Cerebellar cortex (tissue), 1 donor: ENCODE measurements around the gene IL10.
"Not testable (repeated sequence)": the region's sequence is repeated elsewhere in the genome, so short reads cannot be mapped to it uniquely, and the experiment has no call there.

Experiments used
- DNase-seq: peaks from one replicate; pipeline ENCODE4 v3.0.0-alpha.2; 2015; ENCODE audit warnings: low spot score

The IL10 gene

DNA sequence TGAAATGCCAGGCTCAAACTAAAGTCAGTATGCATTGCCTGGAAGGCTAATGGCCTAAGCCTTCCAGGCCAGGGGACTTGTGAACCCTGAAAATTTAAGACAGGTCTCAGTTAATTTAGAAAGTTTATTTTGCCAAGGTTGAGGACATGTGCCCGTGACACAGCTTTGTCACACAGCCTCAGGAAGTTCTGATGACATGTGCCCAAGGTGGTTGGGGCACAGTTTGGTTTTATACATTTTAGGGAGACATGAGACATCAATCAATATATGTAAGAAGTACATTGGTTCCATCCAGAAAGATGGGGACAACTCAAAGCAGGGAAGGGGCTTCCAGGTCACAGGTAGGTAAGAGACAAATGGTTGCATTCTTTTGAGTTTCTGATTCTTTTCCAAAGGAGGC is 6.5 kb downstream of the IL10 start:
- not testable (repeated sequence) for DNase-seq

GRCh38 chr1:206762741-206763364 is 9.4 kb downstream of the IL10 start:
- DNase-seq: not testable (repeated sequence)

DNA sequence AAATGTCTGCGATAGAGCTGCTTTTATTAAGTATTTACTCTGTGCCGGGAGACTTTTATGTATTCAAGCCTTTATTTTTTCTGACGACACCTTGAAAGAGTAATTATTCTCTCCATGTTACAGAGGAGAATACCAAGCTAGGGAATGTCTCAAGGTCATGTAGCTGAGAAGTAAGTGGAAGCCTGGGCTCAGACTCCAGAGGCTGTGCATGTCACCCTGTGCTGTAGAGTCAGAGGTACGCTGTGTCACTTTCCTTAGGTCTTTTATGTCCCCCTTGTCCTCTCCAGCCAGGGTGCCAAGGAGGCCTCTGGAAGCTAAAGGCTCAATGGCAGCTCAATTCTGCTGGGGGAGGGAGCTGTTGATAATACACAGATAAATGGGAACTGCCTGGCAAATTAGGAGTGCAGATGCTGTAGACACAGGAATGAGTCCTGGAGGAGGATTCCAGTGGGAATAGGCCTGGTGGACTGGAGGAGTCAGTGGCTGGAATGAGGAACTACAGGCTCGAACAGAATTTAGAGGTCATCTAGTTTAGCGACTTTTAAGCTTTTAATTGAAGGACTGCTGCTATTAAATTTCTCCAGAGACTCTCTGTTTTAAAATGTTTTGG is 11.0 kb downstream of the IL10 start:
- DNase-seq: no peak

GRCh38 chr1:206760590-206760989 is 11.7 kb downstream of the IL10 start:
- no peak for DNase-seq

DNA sequence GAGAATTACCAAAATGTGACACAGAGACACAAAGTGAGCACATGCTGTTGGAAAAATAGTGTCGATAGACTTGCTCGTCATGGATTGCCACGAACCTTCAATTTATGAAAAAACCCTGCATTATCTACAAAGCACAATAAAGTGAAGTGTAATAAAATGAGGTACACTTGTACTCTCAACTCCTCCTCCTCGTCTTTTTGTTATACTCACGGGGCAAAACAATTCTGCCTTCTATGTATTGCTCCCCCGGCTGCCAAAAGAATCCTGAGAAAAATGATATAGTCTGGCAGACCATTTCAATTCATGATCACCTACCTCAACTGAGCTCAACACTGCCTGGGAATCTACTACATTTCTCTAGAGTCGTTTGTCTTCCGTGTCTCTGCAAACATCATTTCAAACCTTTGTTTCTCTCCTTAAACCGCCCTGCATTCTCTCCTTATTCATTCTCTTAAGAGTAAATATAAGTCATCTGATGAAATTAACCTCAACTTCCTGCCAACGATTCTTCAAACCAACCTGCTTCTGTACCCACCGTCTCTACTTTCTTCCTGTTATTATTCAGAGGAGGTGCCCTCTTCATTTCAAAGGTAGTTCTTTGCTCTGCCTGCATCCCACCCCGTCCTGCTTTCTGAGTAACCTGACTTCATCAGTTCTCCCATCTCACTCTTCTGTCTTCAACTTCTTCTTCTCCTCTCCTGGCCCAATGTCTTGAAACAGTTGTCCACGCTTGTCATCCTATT is 14.6 kb downstream of the IL10 start:
- DNase-seq: no peak

DNA sequence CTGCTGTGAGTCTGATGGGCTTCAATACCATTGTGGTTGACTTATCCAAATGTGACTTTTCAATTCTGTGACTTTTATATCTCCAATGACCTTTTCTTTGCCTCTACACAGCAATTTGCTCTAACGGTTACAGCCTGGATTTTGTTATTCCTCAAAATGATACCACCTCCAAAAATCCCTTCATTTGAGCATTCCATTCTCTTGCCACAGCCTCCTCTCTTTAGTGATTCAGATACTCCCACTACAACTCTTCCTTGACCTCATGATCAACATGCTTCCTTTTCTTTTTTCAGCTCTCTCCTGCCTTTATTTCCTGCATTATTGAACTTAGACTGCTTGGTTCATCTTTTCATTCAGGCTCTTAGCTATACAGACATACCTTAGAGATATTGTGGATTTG is 18.3 kb downstream of the IL10 start:
- DNase-seq: no peak

- no peak for DNase-seq
Measured at GRCh38 chr1:206753141-206753540, 19.2 kb downstream of the IL10 start.

DNA sequence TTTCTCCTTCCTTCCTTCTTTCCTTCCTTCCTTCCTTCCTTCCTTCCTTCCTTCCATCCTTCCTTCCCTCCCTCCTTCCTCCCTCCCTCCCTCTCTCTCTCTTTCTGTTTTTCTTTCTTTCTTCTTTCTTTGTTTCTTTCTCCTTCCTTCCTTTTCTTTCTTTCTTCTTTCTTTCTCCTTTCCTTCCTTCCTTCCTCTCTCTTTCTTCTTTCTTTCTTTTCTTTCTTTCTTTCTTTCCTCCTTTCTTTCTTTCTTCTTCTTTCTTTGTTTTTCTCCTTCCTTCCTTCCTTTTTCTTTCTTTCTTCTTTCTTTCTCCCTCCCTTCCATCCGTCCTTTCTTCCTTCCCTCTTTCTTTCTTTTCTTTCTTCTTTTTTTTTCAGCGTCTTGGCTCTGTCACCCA is 19.8 kb downstream of the IL10 start:
- no peak for DNase-seq

DNA sequence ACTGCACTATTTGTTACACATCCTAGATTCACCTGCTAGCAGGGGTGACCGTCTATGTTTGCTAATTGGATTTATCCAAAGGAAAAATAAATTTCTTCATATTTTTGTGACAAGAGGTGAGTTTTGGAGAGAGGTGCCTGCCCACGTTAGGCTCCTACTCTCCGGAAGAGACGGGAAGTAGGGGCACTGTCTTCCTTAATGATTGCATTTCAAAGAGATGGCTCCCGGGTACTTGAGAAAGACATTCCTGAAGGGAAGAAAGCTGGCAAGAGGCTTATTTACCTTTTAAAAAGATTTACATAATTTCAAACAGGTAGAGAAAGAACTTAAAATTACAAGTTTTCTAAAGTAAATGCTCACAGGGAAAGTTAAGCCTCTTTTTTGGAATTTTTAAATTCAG is 20.4 kb downstream of the IL10 start:
- no peak for DNase-seq

DNA sequence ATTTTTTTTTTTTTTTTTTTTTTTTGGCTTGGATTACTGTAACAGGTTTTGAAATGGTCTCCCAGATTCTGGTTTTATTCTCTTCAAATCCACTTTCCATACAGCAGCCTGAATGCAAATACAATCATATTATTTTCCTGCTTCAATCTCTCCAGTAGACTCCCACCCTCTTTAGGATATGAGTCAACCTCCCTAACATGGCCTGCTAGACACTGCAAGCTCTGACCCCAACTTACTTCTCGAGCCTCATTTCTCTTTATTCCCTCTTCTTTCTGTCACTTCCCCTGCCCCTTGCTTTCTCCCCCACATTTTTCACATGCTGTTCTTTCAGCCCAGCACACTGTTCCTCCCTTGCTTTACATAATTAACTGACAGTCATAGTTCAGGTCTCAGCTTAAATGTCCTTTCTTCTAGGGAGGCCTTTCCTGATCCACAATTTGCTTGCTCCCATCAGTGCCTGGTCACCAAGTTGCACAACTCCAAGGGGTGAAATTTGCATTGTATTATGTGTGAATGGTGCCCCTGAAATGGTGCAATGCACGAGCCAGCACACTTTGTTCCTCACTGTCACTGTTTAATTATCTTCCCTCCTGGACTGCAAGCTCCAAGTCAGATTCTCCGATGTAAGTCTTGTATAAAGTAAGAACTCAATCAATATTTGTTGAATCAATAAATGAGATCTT is 23.8 kb downstream of the IL10 start:
- no peak for DNase-seq

GRCh38 chr1:206745301-206745700 is 27.0 kb downstream of the IL10 start:
- no peak for DNase-seq

DNA sequence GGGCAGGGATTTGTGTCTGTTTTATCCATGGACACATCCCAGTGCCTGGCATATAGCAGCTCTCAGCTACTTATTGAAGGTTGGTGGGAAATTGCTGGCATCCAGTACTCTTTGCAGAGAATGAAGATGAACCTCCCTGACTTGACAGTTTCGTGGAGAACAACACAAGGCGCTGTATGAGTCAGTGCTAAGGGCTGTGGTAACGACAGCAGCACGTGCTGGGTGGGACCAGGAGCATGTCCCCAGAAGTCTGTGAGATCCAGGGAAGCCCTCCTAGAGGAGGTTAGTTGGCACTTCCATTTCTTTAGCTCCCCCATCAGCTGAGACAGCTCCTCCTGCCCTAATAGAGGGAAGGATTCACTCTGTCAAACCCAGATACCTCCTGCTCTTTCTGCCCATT is 27.6 kb downstream of the IL10 start:
- no peak for DNase-seq

DNA sequence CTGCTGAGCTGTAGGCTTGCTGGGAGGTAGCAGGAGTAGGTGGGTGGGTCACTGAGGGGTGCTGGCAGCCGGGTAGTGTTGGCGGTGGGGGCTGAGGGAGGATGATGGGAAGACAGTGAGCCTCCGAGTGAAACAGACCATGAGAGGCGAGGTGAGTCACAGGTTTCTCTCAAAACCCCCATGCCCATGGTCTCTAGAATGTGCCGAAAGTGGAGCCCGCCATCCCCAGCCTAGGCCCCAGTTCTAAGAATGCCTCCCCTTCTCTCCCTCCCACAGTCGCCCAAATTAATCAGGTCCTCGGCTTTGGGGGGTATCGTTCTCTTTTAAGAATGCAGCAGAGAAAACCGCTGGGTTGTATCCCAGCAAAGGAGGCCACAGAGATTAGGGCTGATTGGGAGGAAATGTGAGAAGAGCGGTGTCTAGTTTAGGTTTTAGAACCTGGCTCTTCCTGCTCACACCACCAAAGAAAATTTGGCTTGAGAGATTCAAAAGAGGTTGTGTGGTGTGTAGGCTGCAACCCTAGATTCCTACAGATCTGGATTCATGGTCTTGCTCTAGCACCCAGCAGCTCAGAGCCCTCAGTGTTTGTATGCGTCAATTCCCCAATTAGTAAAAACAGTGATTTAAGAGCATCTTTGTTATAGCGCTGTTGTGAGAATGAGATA is 29.4 kb downstream of the IL10 start:
- no peak for DNase-seq

GRCh38 chr1:206741142-206741701 is 31.1 kb downstream of the IL10 start:
- DNase-seq: no peak

DNA sequence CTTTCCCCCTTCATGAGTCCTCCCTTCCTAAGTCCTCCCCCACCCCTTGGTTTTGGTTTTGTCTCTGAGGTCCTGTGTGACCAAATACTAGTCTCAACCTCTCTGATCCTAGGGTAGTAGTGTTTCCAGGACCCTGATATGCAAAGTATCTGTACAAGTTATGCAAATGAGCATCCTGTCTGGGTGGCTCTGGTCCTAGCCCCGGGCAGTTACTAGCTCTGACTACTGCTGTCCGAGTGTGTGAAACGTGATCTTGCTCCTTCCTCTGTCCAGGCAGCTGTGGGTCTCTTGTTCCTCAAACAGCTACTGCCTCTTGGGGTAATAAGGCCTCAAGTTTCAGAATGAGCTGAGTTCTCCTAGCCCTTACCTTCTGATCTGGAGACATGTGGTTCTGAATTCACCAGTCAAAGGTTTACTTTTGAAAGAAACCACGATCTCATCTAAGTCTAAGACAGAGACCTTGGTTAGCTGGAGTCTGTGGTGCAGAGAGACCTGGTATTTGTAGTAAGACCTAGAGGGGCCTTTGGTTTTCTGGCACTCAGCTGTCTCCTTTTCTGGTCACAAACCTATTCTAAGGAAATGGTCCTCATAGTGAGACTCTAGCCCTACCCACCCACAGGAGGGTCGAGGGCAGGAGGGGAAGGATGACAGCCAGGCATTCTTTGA is 32.8 kb downstream of the IL10 start:
- DNase-seq: no peak

DNA sequence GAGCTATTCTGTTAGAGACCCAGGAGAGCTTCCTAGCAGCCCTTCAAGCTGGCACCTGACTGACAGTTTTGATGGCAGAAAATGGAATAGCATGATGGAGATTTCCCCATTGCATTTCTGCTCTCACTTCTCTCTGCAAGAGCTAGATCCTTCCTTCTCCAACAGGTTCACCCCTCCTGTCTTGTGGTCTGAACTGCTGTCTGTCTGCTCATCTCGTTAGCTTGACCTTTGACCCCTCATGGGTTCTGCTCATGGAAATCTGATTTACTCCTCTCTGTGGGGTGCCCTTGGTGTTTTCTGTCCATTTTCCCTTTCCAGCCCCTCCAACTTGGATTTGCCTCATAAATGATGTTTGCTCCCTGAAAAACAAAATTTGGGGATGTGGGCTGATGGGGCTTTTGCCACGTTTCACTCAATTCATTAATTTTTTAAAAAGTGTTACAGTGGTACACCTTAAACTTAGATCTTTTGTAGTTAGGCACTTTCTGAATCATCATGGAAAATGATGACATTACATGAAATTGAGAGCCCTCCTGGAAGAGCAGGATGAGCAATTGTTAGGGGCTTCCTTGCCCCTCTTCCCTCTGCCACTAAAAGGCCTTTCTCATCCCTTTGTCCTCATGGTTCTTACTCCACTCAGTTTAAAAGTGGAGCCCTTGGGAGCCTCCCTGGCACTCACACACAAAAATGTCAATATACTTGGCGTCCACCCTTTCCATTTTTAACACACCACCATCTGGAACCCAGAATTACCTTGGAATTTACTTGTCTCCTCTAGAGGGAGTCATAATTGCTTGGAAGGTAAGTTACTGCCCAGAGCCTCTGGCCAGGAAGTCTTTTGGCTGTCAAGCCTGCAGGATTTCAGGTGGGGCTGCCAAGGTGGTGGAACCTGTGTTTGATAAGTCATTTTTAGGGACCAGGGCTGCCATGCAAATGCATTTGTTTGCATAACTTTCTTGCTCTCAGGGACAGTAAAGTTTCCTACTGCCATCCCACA is 33.6 kb downstream of the IL10 start:
- DNase-seq: peak; percentile 75

- DNase-seq: no peak
Measured at GRCh38 chr1:206737729-206738201, 34.5 kb downstream of the IL10 start.

DNA sequence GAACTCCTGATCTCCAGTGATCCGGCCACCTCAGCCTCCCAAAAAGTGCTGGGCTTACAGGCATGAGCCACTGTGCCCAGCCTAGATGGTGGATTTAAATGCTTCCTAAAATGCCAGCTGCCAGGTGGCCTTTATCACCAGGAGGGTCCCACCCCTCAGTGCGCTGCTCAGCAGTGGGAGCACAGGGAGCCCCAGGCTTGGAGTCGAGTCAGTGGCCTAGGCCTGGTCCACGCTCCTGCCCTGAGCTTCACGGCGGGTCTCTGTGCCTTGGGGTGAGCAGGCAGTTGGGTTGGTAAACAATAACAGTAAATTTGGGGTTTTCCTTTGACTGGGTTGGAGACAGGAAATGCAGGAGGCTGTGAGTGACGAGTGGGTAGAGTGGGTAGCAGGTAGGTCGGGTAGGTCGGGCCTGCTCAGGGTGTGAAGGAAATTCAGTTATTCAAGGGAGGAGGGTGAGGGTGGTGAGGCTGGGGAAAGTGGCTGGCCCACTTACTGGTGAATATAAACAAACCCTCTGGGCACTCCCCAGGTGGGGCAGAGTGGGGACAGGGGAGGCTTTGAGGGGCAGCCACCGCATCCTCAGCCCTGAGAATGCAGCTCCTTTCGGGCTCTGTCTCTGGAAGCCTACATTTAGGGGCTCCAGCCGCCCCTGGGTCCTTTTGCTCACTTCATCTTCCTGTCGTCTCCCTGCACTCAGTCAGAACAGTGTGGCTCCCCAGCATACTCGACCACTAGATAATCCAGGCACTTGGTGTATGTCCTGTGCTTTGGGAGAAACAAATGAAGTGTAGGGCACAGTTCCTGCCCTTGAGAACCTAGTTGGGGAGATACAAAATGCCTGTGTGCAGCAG is 35.2 kb downstream of the IL10 start:
- DNase-seq: no peak

DNA sequence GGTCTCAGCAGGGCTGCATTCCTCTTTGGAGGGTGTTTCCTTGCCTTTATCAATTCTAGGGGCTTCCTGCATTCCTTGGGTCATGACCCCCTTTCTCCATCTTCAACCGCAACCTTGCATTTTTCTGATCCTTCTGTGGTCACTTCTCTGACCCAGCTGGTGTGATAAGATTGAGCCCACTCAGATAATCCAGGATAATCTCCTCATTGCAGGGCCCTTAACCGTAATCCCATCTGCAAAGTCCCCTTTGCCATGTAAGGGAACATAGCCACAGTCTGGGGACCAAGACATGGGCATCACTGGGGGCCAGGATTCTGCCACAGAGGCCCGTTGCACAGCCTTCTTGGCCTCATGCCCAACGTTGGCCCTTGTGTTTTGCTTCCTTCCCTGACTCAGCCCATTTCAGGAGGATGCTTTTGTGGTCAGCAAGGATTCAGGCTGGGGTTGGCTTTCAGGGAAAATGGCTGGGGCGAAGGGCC is 36.7 kb downstream of the IL10 start:
- no peak for DNase-seq
